Measurements from ENCODE around the gene ARIH1. TPM values are rescaled to one million over a fixed set of nuclear protein-coding genes. Genes with fewer than 3 reads are reported as not detected.

Gene ARIH1
- total RNA-seq, 4 donors from 2014 or later, result 28.2 to 215 (median 53.7) TPM

- Histone ChIP-seq H3K27ac (no peak overlapping the region), H3K36me3 (no peaks in the 10 kb centered on the region), H3K4me1 (no peaks in the 10 kb centered on the region), H3K27me3 (no peaks in the 10 kb centered on the region), H3K9me3 (no peaks in the 10 kb centered on the region), H3K4me3 (no peak overlapping the region)
- intact Hi-C loops (cut with DNase I; ENCODE audit: low total_unique reads), result no loop called here
- no peak for TF ChIP-seq POLR2A (IDR thresholded peaks at IDR 0.05)
- TF ChIP-seq, protein P1, sequence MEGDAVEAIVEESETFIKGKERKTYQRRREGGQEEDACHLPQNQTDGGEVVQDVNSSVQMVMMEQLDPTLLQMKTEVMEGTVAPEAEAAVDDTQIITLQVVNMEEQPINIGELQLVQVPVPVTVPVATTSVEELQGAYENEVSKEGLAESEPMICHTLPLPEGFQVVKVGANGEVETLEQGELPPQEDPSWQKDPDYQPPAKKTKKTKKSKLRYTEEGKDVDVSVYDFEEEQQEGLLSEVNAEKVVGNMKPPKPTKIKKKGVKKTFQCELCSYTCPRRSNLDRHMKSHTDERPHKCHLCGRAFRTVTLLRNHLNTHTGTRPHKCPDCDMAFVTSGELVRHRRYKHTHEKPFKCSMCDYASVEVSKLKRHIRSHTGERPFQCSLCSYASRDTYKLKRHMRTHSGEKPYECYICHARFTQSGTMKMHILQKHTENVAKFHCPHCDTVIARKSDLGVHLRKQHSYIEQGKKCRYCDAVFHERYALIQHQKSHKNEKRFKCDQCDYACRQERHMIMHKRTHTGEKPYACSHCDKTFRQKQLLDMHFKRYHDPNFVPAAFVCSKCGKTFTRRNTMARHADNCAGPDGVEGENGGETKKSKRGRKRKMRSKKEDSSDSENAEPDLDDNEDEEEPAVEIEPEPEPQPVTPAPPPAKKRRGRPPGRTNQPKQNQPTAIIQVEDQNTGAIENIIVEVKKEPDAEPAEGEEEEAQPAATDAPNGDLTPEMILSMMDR (IDR thresholded peaks at IDR 0.05), result no peak
- DNase-seq, result no peak
These were observed 105.7 kb downstream of the ARIH1 start for GRCh38 chr15:72579814-72580213.

GRCh38 chr15:72584006-72584405 lies 109.9 kb downstream of the ARIH1 start:
- intact Hi-C loops (cut with DNase I; ENCODE audit: low total_unique reads), result no loop called here
- TF ChIP-seq POLR2A (IDR thresholded peaks at IDR 0.05), result no peak
- TF ChIP-seq, protein P1 (IDR thresholded peaks at IDR 0.05), result no peak
- no peaks in the 10 kb centered on the region for H3K9me3 ChIP-seq
- no peak overlapping the region for H3K4me3 ChIP-seq
- H3K27ac ChIP-seq, result no peak overlapping the region
- H3K27me3 ChIP-seq, result no peaks in the 10 kb centered on the region
- no peaks in the 10 kb centered on the region for H3K4me1 ChIP-seq
- no peaks in the 10 kb centered on the region for H3K36me3 ChIP-seq
- no peak for DNase-seq

- intact Hi-C loops (cut with DNase I; ENCODE audit: low total_unique reads), result no loop called here
- Histone ChIP-seq H3K27ac (no peak overlapping the region), H3K36me3 (no peaks in the 10 kb centered on the region), H3K4me3 (no peak overlapping the region), H3K4me1 (no peaks in the 10 kb centered on the region), H3K27me3 (no peaks in the 10 kb centered on the region), H3K9me3 (no peaks in the 10 kb centered on the region)
- no peak for DNase-seq
- TF ChIP-seq, protein P1 (IDR thresholded peaks at IDR 0.05), result no peak
- TF ChIP-seq POLR2A (IDR thresholded peaks at IDR 0.05), result no peak
These were observed 110.9 kb downstream of the ARIH1 start for GRCh38 chr15:72585025-72585424.

- H3K36me3 ChIP-seq, result no peaks in the 10 kb centered on the region
- H3K4me3 ChIP-seq, result no peak overlapping the region
- no peak for TF ChIP-seq POLR2A (IDR thresholded peaks at IDR 0.05)
- TF ChIP-seq, protein P1 (IDR thresholded peaks at IDR 0.05), result no peak
- H3K4me1 ChIP-seq, result no peaks in the 10 kb centered on the region
- no peaks in the 10 kb centered on the region for H3K27me3 ChIP-seq
- no peaks in the 10 kb centered on the region for H3K9me3 ChIP-seq
- no peak for DNase-seq
- H3K27ac ChIP-seq, result no peak overlapping the region
- intact Hi-C loops (cut with DNase I; ENCODE audit: low total_unique reads), result no loop called here
These were observed 111.4 kb downstream of the ARIH1 start for GRCh38 chr15:72585476-72586058.

DNA sequence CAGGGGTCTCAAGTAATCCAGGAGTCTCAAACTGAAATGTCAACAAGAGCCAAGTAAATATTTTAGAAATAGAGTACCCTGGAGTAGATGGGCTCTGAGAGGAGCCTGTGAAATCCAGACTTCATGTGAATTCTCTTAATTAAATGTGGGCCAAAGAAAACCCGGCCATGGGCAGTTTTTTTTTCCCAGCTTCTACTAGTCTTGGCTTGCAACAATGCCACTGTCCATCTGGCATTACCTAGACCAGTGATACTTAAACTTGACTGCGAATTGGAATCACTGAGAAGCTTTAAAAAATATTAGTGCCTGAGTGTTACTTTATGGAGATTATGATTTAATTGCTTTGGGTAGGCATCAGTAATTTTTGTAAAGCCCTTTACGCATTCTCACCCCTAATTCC lies 114.0 kb downstream of the ARIH1 start:
- no peaks in the 10 kb centered on the region for H3K36me3 ChIP-seq
- no peak for DNase-seq
- H3K27ac ChIP-seq, result no peak overlapping the region
- TF ChIP-seq, protein P1 (IDR thresholded peaks at IDR 0.05), result no peak
- no peak for TF ChIP-seq POLR2A (IDR thresholded peaks at IDR 0.05)
- H3K4me3 ChIP-seq, result no peak overlapping the region
- H3K9me3 ChIP-seq, result no peaks in the 10 kb centered on the region
- H3K4me1 ChIP-seq, result no peaks in the 10 kb centered on the region
- intact Hi-C loops (cut with DNase I; ENCODE audit: low total_unique reads), result no loop called here
- no peaks in the 10 kb centered on the region for H3K27me3 ChIP-seq

Measured in uterus (tissue), 4 donors.